COR-L47 (cell line): ENCODE results near the gene BABAM2.
"Not testable (repeated sequence)": the region's sequence is repeated elsewhere in the genome, so short reads cannot be mapped to it uniquely, and the experiment has no call there.

Experiments
- DNase-seq: peaks from one replicate; lab custom pipeline; 2025; lab: John Stamatoyannopoulos, UW

The BABAM2 gene

GRCh38 chr2:27878825-27879224 lies 11.7 kb upstream of the BABAM2 start:
- no peak for DNase-seq

DNA sequence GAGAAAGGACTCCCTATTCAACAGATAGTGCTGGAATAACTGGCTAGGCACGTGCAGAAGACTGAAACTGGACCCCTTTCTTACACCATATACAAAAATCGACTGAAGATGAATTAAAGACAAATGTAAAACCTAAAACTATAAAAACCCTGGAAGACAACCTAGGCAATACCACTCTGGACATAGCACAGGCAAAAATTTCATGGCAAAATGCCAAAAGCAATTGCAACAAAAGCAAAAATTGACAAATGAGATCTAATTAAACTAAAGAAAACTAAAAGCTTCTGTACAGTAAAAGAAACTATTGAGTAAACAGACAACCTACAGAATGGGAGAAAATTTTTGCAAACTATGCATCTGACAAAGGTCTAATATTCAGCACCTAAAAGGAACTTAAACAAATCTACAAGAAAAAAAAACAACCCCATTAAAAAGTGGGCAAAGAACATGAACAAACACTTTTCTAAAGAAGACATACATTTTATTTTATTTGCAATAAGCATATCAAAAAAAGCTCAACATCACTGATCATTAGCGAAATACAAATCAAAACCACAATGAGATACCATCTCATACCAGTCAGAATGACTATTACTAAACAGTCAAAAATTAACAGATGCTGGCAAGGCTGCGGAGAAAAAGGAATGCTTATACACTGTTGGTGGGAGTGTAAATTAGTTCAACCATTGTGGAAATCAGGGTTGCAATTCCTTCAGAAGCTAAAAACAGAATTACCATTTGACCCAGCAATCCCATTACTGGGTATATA lies 8.5 kb upstream of the BABAM2 start:
- not testable (repeated sequence) for DNase-seq

DNA sequence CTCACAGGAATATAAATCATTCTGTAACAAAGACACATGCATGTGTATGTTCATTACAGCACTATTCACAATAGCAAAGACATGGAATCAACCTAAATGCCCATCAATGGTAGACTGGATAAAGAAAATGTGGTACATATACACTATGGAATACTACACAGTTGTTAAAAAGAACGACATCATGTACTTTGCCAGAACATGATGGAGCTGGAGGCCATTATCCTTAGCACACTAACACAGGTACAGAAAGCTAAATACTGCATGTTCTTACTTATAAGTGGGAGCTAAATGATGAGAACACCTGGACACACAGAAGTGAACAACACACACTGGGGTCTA lies 8.0 kb upstream of the BABAM2 start:
- DNase-seq = not testable (repeated sequence)

DNA sequence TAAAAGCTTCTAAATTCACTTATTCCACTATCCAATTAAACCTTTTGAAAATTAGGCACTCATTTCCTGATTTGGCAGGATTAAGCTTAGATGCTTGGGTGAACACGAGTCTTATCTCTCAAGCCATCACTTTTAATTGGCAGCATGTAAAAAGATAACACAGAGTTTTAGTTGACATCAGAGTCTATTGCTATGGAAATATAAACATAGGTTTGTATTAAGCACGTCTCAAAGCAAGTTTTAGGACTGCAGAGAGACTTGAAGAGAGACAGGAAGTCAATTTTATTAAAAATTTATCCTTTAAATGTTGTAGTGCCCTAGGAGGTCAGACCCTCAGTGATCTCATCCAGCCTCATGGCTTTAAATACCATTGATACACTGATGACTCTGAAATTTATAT lies 5.9 kb upstream of the BABAM2 start:
- DNase-seq = no peak

- DNase-seq = no peak
Measured at GRCh38 chr2:27885234-27885633, 5.3 kb upstream of the BABAM2 start.

GRCh38 chr2:27885661-27886060 lies 4.9 kb upstream of the BABAM2 start:
- no peak for DNase-seq

- DNase-seq = no peak
Measured at GRCh38 chr2:27886322-27886721, 4.2 kb upstream of the BABAM2 start.

- DNase-seq = no peak
Measured at GRCh38 chr2:27887111-27887510, 3.4 kb upstream of the BABAM2 start.

- no peak for DNase-seq
Measured at GRCh38 chr2:27887830-27888229, 2.7 kb upstream of the BABAM2 start.

GRCh38 chr2:27888790-27889189 lies 1.7 kb upstream of the BABAM2 start:
- DNase-seq = no peak

DNA sequence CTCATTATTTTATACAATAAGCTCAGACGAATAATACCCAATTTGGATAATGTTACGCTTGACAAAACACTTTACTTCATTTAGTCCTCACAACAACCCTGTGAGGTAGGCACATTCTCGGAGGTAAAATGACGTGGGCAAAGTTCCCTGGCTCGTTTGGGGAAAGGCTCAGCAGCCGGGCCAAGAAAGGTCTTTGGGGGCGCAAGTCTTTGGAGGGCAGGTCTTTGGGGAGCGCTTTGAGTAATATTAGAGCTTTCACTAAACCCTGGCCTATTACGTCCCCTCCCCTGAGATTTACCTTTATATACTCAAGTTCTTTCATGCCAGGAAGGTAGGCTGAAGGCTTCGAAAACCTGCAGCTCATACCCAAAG lies 769 bp upstream of the BABAM2 start:
- no peak for DNase-seq

GRCh38 chr2:27890924-27891672 lies 569 bp downstream of the BABAM2 start:
- peak; percentile 60 for DNase-seq

DNA sequence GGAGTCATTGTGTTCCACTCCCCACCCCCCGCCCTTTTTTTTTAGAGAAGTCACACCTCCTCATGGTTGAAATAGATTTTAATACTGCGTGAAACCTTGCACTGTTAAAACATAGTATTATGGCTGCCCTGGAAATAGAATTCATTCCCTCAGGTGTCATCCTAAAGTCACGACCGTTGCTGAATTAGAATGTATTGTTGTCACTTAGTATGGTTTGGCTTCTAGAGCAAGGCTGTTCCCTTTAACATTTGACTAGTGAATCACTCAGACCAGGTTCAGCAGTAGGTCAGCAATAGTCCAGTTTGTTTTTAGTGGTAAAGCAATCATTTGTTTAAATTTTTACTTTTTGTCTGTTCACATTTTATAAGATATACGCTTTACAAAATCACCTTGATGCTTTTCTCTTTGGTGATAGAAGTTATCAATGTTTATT lies 1.2 kb downstream of the BABAM2 start:
- DNase-seq = no peak

DNA sequence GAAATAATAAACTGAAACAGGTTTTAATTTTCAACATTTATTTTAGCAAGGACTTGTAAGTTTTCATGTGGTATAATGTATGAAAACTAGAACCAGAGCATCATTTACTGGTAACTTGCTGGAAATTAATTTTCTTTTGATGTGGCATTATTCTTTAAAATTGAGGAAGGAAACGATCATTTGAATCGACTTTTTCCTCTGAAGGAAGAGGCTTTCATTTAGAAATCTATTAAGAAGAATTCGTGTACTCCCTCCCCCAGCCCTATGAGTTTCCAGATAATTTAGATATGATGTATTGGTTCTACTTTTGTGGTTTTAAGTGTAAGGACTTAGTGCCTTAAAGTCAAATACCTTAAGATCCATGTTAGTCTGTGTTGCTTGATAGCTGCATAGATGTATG lies 2.5 kb downstream of the BABAM2 start:
- DNase-seq = no peak

- no peak for DNase-seq
Measured at GRCh38 chr2:27897717-27898116, 7.2 kb downstream of the BABAM2 start.

DNA sequence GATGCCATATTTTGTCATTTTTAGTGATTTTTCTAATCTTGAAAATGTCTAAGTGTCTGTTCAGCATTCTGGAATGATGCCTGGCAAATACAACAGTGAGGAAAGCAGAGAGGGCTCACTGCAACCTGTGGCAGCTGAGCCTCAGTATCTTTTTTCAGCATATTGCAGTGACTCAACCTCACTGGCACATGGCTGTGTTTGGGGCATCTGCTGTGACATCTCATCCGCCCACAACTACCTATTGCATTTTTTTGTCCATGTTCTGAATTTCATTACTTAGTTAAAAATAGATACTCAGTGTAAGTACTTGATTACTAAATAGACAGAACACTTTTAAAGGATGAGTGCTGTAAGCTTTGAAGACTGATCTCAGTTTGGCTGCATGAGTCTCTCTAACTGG lies 10.7 kb downstream of the BABAM2 start:
- no peak for DNase-seq

DNA sequence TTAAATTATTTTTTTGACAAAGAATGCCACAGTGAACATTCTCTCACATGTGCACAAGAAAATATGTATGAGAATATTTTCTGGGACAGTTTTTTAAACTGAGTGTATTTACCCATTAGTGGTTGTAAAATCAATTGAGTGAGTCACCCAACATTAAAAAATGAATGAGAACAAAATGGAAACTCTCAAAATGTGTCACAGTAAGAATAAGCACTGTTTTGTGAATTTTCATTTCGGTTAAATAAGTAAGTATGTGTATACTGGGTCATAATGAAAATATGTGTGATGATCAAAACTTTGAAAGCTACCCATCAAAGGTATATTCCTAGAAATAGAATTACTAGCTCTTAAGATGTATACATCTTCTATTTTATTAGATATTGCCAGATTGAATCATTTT lies 11.6 kb downstream of the BABAM2 start:
- no peak for DNase-seq

GRCh38 chr2:27903018-27903417 lies 12.5 kb downstream of the BABAM2 start:
- no peak for DNase-seq

DNA sequence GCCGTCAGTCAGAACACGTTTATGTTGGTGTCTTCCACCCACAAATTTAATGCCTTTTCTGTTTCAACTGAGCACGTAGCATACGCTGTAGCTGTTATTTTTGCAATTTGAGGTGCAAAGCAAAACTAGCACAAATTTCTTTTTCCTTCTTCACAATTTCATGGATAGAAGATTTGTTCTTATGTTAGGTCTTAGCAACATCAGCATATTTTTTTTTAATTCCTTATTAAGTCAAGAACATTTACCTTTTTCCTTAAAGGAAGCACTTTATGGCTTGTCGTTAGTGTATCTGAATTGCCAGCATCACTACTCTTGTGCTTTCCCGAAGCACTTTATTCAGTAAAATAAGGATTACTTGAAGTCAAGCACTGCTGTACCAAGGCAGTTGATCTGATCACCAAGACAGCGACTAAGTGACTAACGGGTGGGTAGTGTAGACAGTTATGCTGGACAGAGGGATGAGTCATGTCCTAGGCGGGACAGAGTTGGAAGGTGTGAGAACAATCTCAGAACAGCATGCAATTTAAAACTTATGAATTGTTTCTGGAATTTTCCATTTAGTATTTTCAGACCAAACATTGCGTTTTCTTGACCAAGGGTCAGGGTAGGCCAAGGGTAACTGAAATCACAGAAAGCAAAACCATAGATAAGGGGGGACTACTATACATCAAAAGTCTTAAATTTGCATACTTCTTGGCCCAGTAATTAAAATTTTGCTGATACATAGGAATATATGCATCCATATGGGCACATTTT lies 13.3 kb downstream of the BABAM2 start:
- DNase-seq = no peak

DNA sequence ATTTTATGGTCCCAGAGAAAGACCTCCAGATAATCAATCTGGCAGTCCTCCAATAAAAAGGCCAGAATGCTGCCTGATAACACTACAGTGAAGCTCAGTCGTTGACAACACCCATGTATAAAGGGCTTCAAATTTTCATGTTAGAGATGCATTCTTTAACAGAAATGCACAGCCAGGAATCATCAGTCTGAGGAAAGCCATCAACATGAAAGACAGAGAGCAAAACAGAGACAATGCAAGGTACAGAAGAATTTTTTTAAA lies 13.8 kb downstream of the BABAM2 start:
- no peak for DNase-seq

- DNase-seq = no peak
Measured at GRCh38 chr2:27906074-27906473, 15.5 kb downstream of the BABAM2 start.

DNA sequence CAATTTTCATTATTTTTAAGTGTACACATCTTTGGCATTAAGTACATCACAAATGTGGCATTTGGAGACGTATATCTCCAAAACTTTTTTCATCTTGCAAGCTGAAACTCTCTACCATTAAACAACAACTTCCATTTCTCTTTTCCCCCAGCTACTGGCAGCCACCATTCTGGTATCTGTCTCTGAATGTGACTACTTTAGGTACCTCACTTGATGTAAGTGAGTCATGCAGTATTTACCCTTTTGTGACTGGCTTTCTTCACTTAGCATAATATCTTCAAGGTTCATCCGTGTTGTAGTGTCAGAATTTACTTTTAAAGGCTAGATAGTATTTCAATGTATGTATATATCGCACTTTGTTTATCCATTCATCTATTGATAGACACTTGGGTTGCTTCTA lies 17.0 kb downstream of the BABAM2 start:
- DNase-seq = no peak

DNA sequence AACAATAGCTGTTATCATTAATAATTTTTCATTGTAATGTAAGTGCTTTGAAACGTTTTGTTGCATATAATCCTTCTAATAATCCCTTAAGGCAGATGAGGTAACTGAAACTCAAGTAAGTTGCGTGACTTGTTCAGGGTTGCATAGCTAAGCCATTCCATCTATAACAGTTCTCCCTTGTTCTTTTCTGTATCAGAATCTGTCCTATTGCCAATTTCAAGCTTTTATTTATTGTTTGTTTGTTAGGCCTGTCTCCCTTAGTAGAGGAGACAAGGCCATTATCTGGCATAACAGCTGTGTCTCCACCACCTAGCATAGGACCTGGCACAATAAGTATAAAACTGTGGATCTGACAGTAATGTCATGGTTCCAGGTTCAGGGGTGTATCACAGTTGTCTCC lies 19.4 kb downstream of the BABAM2 start:
- DNase-seq = no peak
